HepG2 (cell line): ENCODE data around the gene SCYL1. TPM values are rescaled to one million over a fixed set of nuclear protein-coding genes. Genes with fewer than 3 reads are reported as not detected.

Source experiments
- AGO1 ChIP-seq: fragments of 200-400 bp; formaldehyde crosslinking; IDR thresholded peaks from 2 replicates; pipeline ENCODE4 v1.6.1; 2017; ENCODE audit warnings: mild to moderate bottlenecking, low read depth, low read length, moderate library complexity; ENCODE audit not compliant: poor library complexity, severe bottlenecking
- ARHGAP35 ChIP-seq: sonication (generic); formaldehyde crosslinking; IDR thresholded peaks from 2 replicates; pipeline ENCODE4 v1.9.0; 2022; ENCODE audit warnings: mild to moderate bottlenecking, inconsistent platforms, moderate library complexity, missing genetic modification reagents, borderline replicate concordance
- HMG20B ChIP-seq: conservative IDR thresholded peaks from 2 replicates; pipeline ENCODE4 v1.6.1; 2016; ENCODE audit warnings: missing genetic modification reagents, missing compliant biosample characterization
- HMGA1 ChIP-seq: sonication (generic); formaldehyde crosslinking; conservative IDR thresholded peaks from 2 replicates; pipeline ENCODE4 v1.4.0; 2020; ENCODE audit warnings: missing genetic modification reagents
- NCOA2 ChIP-seq: sonication (generic); formaldehyde crosslinking; IDR thresholded peaks from 2 replicates; pipeline ENCODE4 v1.8.0; 2022; ENCODE audit warnings: inconsistent platforms
- PCBP1 ChIP-seq: fragments of 200-400 bp; formaldehyde crosslinking; IDR thresholded peaks from 2 replicates; pipeline ENCODE4 v1.6.1; 2017; ENCODE audit warnings: mild to moderate bottlenecking, low read depth, low read length, borderline replicate concordance
- RORA ChIP-seq: sonication (generic); formaldehyde crosslinking; IDR thresholded peaks from 2 replicates; pipeline ENCODE4 v1.5.0; 2020; ENCODE audit warnings: mild to moderate bottlenecking, missing genetic modification reagents, moderate library complexity
- SYNCRIP ChIP-seq: fragments of 200-400 bp; formaldehyde crosslinking; IDR thresholded peaks from 2 replicates; pipeline ENCODE4 v1.6.1; 2018; ENCODE audit warnings: mild to moderate bottlenecking, low read depth, low read length; ENCODE audit not compliant: insufficient read depth
- ZFP90 ChIP-seq: sonication (generic); formaldehyde crosslinking; IDR thresholded peaks from 2 replicates; pipeline ENCODE4 v1.8.0; 2022; ENCODE audit warnings: missing genetic modification reagents, mild to moderate bottlenecking, inconsistent platforms, borderline replicate concordance
- ZNF292 ChIP-seq: sonication (generic); formaldehyde crosslinking; IDR thresholded peaks from 2 replicates; pipeline ENCODE4 v1.8.1; 2022; ENCODE audit warnings: mild to moderate bottlenecking, low read depth, missing genetic modification reagents, borderline replicate concordance
- ZNF317 ChIP-seq: sonication (generic); formaldehyde crosslinking; IDR thresholded peaks from 2 replicates; pipeline ENCODE4 v1.5.0; 2020; ENCODE audit warnings: mild to moderate bottlenecking, missing genetic modification reagents
- ZNF563 ChIP-seq: sonication (generic); formaldehyde crosslinking; IDR thresholded peaks from 2 replicates; pipeline ENCODE4 v1.8.0; 2022; ENCODE audit warnings: mild to moderate bottlenecking, moderate library complexity, missing genetic modification reagents
- ZNF564 ChIP-seq: sonication (generic); formaldehyde crosslinking; IDR thresholded peaks from 2 replicates; pipeline ENCODE4 v1.8.1; 2023; ENCODE audit warnings: mild to moderate bottlenecking, missing genetic modification reagents
- ZNF678 ChIP-seq: sonication (generic); formaldehyde crosslinking; IDR thresholded peaks from 2 replicates; pipeline ENCODE4 v1.4.0; 2020; ENCODE audit warnings: mild to moderate bottlenecking, missing genetic modification reagents
- ZNF788 ChIP-seq: sonication (generic); formaldehyde crosslinking; IDR thresholded peaks from 2 replicates; pipeline ENCODE4 v1.5.0; 2020; ENCODE audit warnings: mild to moderate bottlenecking, missing genetic modification reagents, borderline replicate concordance
- polyA plus RNA-seq, 8 experiments: library from polyadenylated mRNA; depleted of rRNA in 3 of 8; stranded (reverse) in 7 of 8; unstranded in 1 of 8; fragments of >200 nt; fragmentation: Illumina TruSeq in 4 of 8; extraction: Trizol in 4 of 8; gene quantifications; 2 replicates each; pipeline versions ENCODE4 v1.2.1 to v1.2.3, GENCODE V29; 2011 to 2016; ENCODE audit warnings: low read depth in 4 of 8, missing spikeins in 1 of 8, mixed read lengths in 1 of 8; ENCODE audit not compliant: insufficient read depth in 1 of 8
- total RNA-seq, 5 experiments: library from RNA; depleted of rRNA; stranded (reverse); fragments of >200 nt; fragmentation: Illumina TruSeq; extraction: Trizol; gene quantifications; 2 replicates each; pipeline ENCODE4 v1.2.3, GENCODE V29; 2016; ENCODE audit warnings: low read depth in 1 of 5
- TF ChIP-seq, protein P1 (sequence below): sonication (generic); formaldehyde crosslinking; IDR thresholded peaks from 2 replicates; pipeline ENCODE4 v1.4.0; 2020; ENCODE audit warnings: missing genetic modification reagents
- TF ChIP-seq, protein P2 (sequence below): IDR thresholded peaks from 2 replicates; pipeline ENCODE4 v1.6.1; 2016; ENCODE audit warnings: low read depth, control low read depth
- TF ChIP-seq, protein P3 (sequence below): sonication (generic); formaldehyde crosslinking; IDR thresholded peaks from 2 replicates; pipeline ENCODE4 v1.5.0; 2020; ENCODE audit warnings: mild to moderate bottlenecking, missing genetic modification reagents
- TF ChIP-seq, protein P4 (sequence below): sonication (generic); formaldehyde crosslinking; IDR thresholded peaks from 2 replicates; pipeline ENCODE4 v1.5.1; 2020; ENCODE audit warnings: mild to moderate bottlenecking, missing genetic modification reagents, moderate library complexity
- TF ChIP-seq, protein P5 (sequence below): sonication (generic); formaldehyde crosslinking; IDR thresholded peaks from 2 replicates; pipeline ENCODE4 v1.8.1; 2023; ENCODE audit warnings: missing genetic modification reagents, mild to moderate bottlenecking, borderline replicate concordance

The SCYL1 gene
- total and polyA plus RNA-seq, 2 of the 13 experiments (the other 11 are each of a cell fraction or from before 2014, with no cell fraction given) = 65.9 to 103 TPM

DNA sequence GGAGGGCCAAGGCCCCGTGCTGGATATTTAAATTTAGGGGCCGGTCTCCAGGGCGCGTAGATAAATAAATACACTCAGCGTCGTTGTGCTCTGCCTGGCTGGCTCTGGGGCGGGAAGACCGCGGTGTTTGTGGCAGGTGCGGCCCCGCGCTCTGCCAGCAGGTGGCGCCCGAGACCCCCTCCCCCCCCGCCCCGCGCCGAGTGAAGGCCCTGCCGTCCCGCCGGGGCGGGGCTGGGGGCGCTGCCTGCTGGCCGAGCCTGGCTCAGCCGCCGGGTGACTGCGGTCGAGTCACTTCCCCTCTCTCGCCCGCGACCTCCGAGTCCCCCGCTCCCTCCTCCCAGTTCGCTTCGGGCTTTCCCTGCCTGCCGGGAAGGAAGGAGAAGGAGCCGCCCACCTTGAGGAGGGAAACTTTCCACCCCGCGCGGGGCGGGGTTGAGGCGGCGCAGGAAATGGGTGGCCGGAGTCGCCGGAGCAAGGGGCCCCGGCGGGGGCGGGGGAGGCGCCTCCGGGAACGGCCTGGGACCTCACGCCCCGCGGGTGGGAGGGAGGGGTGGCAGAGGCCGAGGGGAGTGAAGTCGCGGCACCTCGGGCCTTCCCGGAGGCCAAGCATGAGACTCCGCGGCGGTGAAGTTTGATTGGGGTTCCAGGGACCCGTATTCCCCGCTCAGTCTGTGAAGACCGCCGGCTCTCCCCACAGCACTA is 49.4 kb downstream of the SCYL1 start (continued):
- no peak for TF ChIP-seq SYNCRIP
- TF ChIP-seq, protein P1, sequence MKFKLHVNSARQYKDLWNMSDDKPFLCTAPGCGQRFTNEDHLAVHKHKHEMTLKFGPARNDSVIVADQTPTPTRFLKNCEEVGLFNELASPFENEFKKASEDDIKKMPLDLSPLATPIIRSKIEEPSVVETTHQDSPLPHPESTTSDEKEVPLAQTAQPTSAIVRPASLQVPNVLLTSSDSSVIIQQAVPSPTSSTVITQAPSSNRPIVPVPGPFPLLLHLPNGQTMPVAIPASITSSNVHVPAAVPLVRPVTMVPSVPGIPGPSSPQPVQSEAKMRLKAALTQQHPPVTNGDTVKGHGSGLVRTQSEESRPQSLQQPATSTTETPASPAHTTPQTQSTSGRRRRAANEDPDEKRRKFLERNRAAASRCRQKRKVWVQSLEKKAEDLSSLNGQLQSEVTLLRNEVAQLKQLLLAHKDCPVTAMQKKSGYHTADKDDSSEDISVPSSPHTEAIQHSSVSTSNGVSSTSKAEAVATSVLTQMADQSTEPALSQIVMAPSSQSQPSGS (CRISPR knock-in tag) = no peak
- TF ChIP-seq NCOA2 (CRISPR knock-in tag) = no peak
- TF ChIP-seq ZNF564 (CRISPR knock-in tag) = no peak
- TF ChIP-seq, protein P2, sequence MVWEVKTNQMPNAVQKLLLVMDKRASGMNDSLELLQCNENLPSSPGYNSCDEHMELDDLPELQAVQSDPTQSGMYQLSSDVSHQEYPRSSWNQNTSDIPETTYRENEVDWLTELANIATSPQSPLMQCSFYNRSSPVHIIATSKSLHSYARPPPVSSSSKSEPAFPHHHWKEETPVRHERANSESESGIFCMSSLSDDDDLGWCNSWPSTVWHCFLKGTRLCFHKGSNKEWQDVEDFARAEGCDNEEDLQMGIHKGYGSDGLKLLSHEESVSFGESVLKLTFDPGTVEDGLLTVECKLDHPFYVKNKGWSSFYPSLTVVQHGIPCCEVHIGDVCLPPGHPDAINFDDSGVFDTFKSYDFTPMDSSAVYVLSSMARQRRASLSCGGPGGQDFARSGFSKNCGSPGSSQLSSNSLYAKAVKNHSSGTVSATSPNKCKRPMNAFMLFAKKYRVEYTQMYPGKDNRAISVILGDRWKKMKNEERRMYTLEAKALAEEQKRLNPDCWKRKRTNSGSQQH (CRISPR knock-in tag) = no peak
- TF ChIP-seq ARHGAP35 = 0 out of 2 replicates have a peak, but pooled peaks have one; percentile 25
- no peak for TF ChIP-seq ZFP90 (CRISPR knock-in tag)
- no peak for TF ChIP-seq ZNF678
- no peak for TF ChIP-seq ZNF317
- no peak for TF ChIP-seq ZNF292 (CRISPR knock-in tag)
- TF ChIP-seq RORA = no peak
- TF ChIP-seq PCBP1 = no peak
- TF ChIP-seq, protein P3, sequence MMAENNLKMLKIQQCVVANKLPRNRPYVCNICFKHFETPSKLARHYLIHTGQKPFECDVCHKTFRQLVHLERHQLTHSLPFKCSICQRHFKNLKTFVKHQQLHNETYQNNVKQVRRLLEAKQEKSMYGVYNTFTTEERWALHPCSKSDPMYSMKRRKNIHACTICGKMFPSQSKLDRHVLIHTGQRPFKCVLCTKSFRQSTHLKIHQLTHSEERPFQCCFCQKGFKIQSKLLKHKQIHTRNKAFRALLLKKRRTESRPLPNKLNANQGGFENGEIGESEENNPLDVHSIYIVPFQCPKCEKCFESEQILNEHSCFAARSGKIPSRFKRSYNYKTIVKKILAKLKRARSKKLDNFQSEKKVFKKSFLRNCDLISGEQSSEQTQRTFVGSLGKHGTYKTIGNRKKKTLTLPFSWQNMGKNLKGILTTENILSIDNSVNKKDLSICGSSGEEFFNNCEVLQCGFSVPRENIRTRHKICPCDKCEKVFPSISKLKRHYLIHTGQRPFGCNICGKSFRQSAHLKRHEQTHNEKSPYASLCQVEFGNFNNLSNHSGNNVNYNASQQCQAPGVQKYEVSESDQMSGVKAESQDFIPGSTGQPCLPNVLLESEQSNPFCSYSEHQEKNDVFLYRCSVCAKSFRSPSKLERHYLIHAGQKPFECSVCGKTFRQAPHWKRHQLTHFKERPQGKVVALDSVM = peak; percentile 63
- peak; percentile 82 for TF ChIP-seq AGO1
- TF ChIP-seq HMG20B (CRISPR knock-in tag) = no peak
- TF ChIP-seq, protein P4, sequence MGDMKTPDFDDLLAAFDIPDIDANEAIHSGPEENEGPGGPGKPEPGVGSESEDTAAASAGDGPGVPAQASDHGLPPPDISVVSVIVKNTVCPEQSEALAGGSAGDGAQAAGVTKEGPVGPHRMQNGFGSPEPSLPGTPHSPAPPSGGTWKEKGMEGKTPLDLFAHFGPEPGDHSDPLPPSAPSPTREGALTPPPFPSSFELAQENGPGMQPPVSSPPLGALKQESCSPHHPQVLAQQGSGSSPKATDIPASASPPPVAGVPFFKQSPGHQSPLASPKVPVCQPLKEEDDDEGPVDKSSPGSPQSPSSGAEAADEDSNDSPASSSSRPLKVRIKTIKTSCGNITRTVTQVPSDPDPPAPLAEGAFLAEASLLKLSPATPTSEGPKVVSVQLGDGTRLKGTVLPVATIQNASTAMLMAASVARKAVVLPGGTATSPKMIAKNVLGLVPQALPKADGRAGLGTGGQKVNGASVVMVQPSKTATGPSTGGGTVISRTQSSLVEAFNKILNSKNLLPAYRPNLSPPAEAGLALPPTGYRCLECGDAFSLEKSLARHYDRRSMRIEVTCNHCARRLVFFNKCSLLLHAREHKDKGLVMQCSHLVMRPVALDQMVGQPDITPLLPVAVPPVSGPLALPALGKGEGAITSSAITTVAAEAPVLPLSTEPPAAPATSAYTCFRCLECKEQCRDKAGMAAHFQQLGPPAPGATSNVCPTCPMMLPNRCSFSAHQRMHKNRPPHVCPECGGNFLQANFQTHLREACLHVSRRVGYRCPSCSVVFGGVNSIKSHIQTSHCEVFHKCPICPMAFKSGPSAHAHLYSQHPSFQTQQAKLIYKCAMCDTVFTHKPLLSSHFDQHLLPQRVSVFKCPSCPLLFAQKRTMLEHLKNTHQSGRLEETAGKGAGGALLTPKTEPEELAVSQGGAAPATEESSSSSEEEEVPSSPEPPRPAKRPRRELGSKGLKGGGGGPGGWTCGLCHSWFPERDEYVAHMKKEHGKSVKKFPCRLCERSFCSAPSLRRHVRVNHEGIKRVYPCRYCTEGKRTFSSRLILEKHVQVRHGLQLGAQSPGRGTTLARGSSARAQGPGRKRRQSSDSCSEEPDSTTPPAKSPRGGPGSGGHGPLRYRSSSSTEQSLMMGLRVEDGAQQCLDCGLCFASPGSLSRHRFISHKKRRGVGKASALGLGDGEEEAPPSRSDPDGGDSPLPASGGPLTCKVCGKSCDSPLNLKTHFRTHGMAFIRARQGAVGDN (CRISPR knock-in tag) = peak; percentile 73
- TF ChIP-seq ZNF788 (CRISPR knock-in tag) = no peak; the same call in 1 of the 2 replicates
- TF ChIP-seq HMGA1 (CRISPR knock-in tag) = no peak
- TF ChIP-seq, protein P5, sequence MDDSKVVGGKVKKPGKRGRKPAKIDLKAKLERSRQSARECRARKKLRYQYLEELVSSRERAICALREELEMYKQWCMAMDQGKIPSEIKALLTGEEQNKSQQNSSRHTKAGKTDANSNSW = no peak
- no peak for TF ChIP-seq ZNF563 (CRISPR knock-in tag)
